Liver (tissue), 3 donors: ENCODE data around the gene GNAO1.

Experiments
- EGR1 ChIP-seq, 2 donors: IDR thresholded peaks; 2 replicates each; pipeline ENCODE4 v1.6.1; 2016 to 2018; ENCODE audit warnings: antibody characterized with exemption in 2 of 2, low read depth in 2 of 2
- FOXA1 ChIP-seq: IDR thresholded peaks from 2 replicates; pipeline ENCODE4 v1.6.1; 2016; ENCODE audit warnings: antibody characterized with exemption
- RAD21 ChIP-seq, 2 donors: IDR thresholded peaks; 2 replicates each; pipeline ENCODE4 v1.6.1; 2016; ENCODE audit warnings: antibody characterized with exemption in 2 of 2, mild to moderate bottlenecking in 2 of 2
- SP1 ChIP-seq: IDR thresholded peaks from 2 replicates; pipeline ENCODE4 v1.6.1; 2018; ENCODE audit warnings: antibody characterized with exemption, mild to moderate bottlenecking
- TAF1 ChIP-seq: conservative IDR thresholded peaks from 2 replicates; pipeline ENCODE4 v1.6.1; 2016; ENCODE audit warnings: antibody characterized with exemption, mild to moderate bottlenecking
- YY1 ChIP-seq: IDR thresholded peaks from 2 replicates; pipeline ENCODE4 v1.6.1; 2016; ENCODE audit warnings: antibody characterized with exemption, mild to moderate bottlenecking
- TF ChIP-seq, protein P1 (sequence below): fragments of 150-350 bp; IDR thresholded peaks from 2 replicates; pipeline ENCODE4 v1.5.1; 2017; ENCODE audit warnings: improper control_type of control experiment, low read depth, low read length; ENCODE audit not compliant: missing input control
- TF ChIP-seq, protein P2 (sequence below): IDR thresholded peaks from 2 replicates; pipeline ENCODE4 v1.6.1; 2016; ENCODE audit warnings: antibody characterized with exemption
- TF ChIP-seq, protein P3 (sequence below): IDR thresholded peaks from 2 replicates; pipeline ENCODE4 v1.6.1; 2016; ENCODE audit warnings: antibody characterized with exemption, mild to moderate bottlenecking
- donor health status: healthy.
- donor health status: healthy.

DNA sequence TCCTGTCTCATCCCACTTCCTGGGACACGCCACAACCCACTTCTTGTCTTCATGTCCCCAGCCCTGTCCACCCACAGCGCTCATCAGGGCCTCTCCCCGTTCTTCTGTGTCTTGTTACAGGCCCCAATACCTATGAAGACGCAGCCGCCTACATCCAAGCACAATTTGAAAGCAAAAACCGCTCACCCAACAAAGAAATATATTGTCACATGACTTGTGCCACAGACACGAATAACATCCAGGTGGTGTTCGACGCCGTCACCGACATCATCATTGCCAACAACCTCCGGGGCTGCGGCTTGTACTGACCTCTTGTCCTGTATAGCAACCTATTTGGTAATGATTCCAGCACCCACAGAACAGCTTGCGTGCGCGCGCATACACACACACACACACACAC lies 163.5 kb downstream of the GNAO1 start:
- TF ChIP-seq SP1 (no peak), TAF1 (no peak), RAD21 (IDR thresholded peaks at IDR 0.05) (no peak), FOXA1 (no peak), YY1 (no peak), EGR1 (IDR thresholded peaks at IDR 0.05; ENCODE audit: low read depth in 2 of 2) (no peak)
- TF ChIP-seq, protein P1, sequence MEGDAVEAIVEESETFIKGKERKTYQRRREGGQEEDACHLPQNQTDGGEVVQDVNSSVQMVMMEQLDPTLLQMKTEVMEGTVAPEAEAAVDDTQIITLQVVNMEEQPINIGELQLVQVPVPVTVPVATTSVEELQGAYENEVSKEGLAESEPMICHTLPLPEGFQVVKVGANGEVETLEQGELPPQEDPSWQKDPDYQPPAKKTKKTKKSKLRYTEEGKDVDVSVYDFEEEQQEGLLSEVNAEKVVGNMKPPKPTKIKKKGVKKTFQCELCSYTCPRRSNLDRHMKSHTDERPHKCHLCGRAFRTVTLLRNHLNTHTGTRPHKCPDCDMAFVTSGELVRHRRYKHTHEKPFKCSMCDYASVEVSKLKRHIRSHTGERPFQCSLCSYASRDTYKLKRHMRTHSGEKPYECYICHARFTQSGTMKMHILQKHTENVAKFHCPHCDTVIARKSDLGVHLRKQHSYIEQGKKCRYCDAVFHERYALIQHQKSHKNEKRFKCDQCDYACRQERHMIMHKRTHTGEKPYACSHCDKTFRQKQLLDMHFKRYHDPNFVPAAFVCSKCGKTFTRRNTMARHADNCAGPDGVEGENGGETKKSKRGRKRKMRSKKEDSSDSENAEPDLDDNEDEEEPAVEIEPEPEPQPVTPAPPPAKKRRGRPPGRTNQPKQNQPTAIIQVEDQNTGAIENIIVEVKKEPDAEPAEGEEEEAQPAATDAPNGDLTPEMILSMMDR, result no peak
- TF ChIP-seq, protein P2, sequence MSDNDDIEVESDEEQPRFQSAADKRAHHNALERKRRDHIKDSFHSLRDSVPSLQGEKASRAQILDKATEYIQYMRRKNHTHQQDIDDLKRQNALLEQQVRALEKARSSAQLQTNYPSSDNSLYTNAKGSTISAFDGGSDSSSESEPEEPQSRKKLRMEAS, result no peak
- TF ChIP-seq, protein P3, sequence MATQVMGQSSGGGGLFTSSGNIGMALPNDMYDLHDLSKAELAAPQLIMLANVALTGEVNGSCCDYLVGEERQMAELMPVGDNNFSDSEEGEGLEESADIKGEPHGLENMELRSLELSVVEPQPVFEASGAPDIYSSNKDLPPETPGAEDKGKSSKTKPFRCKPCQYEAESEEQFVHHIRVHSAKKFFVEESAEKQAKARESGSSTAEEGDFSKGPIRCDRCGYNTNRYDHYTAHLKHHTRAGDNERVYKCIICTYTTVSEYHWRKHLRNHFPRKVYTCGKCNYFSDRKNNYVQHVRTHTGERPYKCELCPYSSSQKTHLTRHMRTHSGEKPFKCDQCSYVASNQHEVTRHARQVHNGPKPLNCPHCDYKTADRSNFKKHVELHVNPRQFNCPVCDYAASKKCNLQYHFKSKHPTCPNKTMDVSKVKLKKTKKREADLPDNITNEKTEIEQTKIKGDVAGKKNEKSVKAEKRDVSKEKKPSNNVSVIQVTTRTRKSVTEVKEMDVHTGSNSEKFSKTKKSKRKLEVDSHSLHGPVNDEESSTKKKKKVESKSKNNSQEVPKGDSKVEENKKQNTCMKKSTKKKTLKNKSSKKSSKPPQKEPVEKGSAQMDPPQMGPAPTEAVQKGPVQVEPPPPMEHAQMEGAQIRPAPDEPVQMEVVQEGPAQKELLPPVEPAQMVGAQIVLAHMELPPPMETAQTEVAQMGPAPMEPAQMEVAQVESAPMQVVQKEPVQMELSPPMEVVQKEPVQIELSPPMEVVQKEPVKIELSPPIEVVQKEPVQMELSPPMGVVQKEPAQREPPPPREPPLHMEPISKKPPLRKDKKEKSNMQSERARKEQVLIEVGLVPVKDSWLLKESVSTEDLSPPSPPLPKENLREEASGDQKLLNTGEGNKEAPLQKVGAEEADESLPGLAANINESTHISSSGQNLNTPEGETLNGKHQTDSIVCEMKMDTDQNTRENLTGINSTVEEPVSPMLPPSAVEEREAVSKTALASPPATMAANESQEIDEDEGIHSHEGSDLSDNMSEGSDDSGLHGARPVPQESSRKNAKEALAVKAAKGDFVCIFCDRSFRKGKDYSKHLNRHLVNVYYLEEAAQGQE, result no peak
